ENCODE data around the gene IFT43. TPM values are rescaled to one million over a fixed set of nuclear protein-coding genes. Genes with fewer than 3 reads are reported as not detected.

Gene IFT43
- total and polyA plus RNA-seq, 10 of the 15 experiments (the other 5 are each of a cell fraction or from before 2014, with no cell fraction given), result 8.2 to 24.8 (median 14.0) TPM

GRCh38 chr14:76011930-76012329 lies 26.4 kb downstream of the IFT43 start (continued):
- TF ChIP-seq BCLAF1 (IDR thresholded peaks at IDR 0.05), result no peak
- no peak for TF ChIP-seq YY1 (IDR thresholded peaks at IDR 0.05; ENCODE audit: low read depth, low read length)
- no peak for TF ChIP-seq JUND (IDR thresholded peaks at IDR 0.05; ENCODE audit: low read depth, low read length)
- TF ChIP-seq ELK1 (IDR thresholded peaks at IDR 0.05; ENCODE audit: low read depth, low read length), result no peak
- no peak for TF ChIP-seq NFYB (IDR thresholded peaks at IDR 0.05; ENCODE audit: insufficient read depth, low read depth, low read length)
- TF ChIP-seq POLR2AphosphoS5 (IDR thresholded peaks at IDR 0.05; ENCODE audit: low read length), result no peak
- no peak for TF ChIP-seq IRF5 (IDR thresholded peaks at IDR 0.05; ENCODE audit: borderline replicate concordance)
- no peak for TF ChIP-seq ZNF592 (IDR thresholded peaks at IDR 0.05)
- TF ChIP-seq RCOR1 (conservative IDR thresholded peaks at IDR 0.05; ENCODE audit: low read depth, low read length), result no peak
- TF ChIP-seq RAD21 (IDR thresholded peaks at IDR 0.05; ENCODE audit: insufficient read depth, low read depth, low read length), result no peak
